ENCODE data around the gene CLMN. TPM values are rescaled to one million over a fixed set of nuclear protein-coding genes. Genes with fewer than 3 reads are reported as not detected.

Gene CLMN
- total and polyA plus RNA-seq, 10 of the 15 experiments (the other 5 are each of a cell fraction or from before 2014, with no cell fraction given): 7.8 to 49.3 (median 18.5) TPM

GRCh38 chr14:95183532-95184412, 135.9 kb downstream of the CLMN start (continued):
- TF ChIP-seq NFYA (IDR thresholded peaks at IDR 0.05; ENCODE audit: borderline replicate concordance, low read depth, low read length) (no peak), SIX5 (IDR thresholded peaks at IDR 0.05; ENCODE audit: low read depth, low read length, severe bottlenecking) (no peak), NBN (IDR thresholded peaks at IDR 0.05) (peak; percentile 55; the same call in 1 of the 2 replicates), IRF5 (IDR thresholded peaks at IDR 0.05; ENCODE audit: borderline replicate concordance) (no peak), SUZ12 (IDR thresholded peaks at IDR 0.05; ENCODE audit: unreplicated experiment) (no peak), ZNF24 (IDR thresholded peaks at IDR 0.05) (no peak), PML (IDR thresholded peaks at IDR 0.05; ENCODE audit: low read length) (no peak), GATAD2B (conservative IDR thresholded peaks at IDR 0.05; ENCODE audit: low read depth) (no peak), SIN3A (IDR thresholded peaks at IDR 0.05; ENCODE audit: low read depth, low read length) (no peak), ZZZ3 (IDR thresholded peaks at IDR 0.05; ENCODE audit: control insufficient read depth, insufficient read length, low read depth) (no peak), TCF12 (IDR thresholded peaks at IDR 0.05; ENCODE audit: low read depth, low read length) (no peak), NR2C1 (IDR thresholded peaks at IDR 0.05) (peak; percentile 50; the same call in 1 of the 2 replicates), RFX5 (IDR thresholded peaks at IDR 0.05; ENCODE audit: low read depth, low read length) (no peak), JUNB (IDR thresholded peaks at IDR 0.05) (no peak), BCL3 (IDR thresholded peaks at IDR 0.05; ENCODE audit: borderline replicate concordance, insufficient read depth, low read depth, low read length, poor library complexity, severe bottlenecking) (no peak), CREM (IDR thresholded peaks at IDR 0.05; ENCODE audit: low read depth) (no peak), LARP7 (IDR thresholded peaks at IDR 0.05) (no peak), NR2F1 (conservative IDR thresholded peaks at IDR 0.05) (peak; percentile 82), SP1 (IDR thresholded peaks at IDR 0.05; ENCODE audit: low read depth, low read length) (no peak), MEF2B (IDR thresholded peaks at IDR 0.05; ENCODE audit: partially characterized antibody, poor library complexity, severe bottlenecking) (no peak), CEBPB (IDR thresholded peaks at IDR 0.05; ENCODE audit: borderline replicate concordance in 1 of 2, low read depth in 2 of 2, low read length in 2 of 2) (no peak), BRCA1 (IDR thresholded peaks at IDR 0.05; ENCODE audit: low read depth, low read length) (no peak), TBL1XR1 (IDR thresholded peaks at IDR 0.05; ENCODE audit: low read depth, low read length) (no peak)
- TF ChIP-seq, protein P1, sequence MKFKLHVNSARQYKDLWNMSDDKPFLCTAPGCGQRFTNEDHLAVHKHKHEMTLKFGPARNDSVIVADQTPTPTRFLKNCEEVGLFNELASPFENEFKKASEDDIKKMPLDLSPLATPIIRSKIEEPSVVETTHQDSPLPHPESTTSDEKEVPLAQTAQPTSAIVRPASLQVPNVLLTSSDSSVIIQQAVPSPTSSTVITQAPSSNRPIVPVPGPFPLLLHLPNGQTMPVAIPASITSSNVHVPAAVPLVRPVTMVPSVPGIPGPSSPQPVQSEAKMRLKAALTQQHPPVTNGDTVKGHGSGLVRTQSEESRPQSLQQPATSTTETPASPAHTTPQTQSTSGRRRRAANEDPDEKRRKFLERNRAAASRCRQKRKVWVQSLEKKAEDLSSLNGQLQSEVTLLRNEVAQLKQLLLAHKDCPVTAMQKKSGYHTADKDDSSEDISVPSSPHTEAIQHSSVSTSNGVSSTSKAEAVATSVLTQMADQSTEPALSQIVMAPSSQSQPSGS (IDR thresholded peaks at IDR 0.05; ENCODE audit: low read length): no peak

Measured in GM12878 (cell line).